Ecto neural progenitor cell (in vitro differentiated cells): ENCODE results near the gene TDRD7.

Experiments used
- DNase-seq: peaks from one replicate; pipeline ENCODE4 v3.0.0-alpha.2; 2018; ENCODE audit warnings: low spot score

TDRD7 gene

DNA sequence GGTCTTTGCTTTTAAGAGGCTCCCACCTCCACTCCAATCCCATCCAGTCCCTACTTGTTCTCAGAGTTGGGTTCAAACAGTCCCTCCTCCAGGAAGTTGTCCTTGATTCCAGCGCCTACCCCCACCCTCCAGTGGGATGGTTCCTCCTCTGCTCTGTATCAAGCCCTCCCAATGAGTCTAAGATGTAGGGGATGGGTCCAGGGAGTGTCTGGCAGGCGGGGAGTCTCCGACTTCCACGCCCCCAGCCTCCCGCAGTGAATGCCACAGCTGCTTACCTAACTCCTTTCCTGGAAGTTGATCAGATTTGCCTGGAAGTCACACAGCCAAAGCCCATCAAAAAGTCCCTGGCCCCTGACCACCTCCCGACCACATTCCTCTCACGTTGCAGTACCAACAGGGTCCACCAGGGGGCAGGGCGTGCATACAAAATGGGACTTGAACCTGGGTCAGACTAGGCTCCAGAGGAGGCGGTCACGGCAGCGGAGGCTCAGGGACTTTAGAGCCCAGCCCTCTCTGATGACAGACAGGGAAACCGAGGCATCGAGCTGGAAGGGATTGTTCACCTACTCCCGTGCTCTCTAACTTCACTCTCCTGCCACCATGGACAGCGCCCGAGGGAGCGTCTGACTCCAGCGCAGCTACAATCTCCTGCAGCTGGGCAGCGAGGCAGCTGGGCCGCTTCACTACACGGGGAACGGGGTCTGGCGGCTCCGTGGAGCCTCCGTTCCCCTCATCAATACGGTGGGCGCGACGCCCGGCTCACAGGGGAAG lies 25.0 kb upstream of the TDRD7 start:
- peak; percentile 91 for DNase-seq

GRCh38 chr9:97387504-97387886 lies 24.4 kb upstream of the TDRD7 start:
- no peak for DNase-seq

DNA sequence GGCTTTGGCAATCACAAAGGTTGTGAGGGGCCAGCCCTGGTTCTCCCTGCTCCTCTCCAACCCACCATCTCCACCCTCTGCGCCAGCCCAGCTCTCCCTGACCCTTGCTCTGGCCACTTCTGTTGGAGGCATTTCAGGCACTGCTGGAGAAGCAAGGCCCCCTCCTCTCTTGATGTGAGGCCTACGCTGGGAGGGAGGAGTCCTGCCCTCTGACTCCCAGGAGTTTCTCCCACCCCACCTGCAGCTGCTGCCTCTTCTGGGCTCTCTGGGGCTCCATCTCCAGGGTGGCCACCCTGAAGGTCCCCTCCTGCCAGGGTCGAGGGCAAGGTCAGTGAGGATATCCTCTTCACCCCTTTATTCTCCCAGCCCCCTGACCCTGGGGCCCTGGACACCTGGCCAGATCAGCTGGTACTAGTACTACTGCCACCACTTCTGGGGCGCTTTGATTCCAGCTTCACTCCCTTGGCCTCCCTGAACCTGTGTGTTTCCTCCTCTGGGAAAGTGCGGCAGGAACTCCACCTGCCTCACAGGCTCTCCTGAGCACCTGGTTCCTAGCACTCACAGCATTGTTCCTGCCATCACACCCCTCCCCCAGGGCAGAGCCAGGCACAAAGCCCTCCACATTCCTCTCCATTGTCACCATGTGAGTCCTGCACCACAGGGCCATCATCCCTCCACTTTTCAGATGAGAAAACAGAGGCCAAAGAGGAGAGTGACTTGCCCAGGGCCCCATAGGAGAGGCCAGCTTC lies 23.8 kb upstream of the TDRD7 start:
- DNase-seq, result no peak

- no peak for DNase-seq
Measured at GRCh38 chr9:97388721-97389238, 23.1 kb upstream of the TDRD7 start.

DNA sequence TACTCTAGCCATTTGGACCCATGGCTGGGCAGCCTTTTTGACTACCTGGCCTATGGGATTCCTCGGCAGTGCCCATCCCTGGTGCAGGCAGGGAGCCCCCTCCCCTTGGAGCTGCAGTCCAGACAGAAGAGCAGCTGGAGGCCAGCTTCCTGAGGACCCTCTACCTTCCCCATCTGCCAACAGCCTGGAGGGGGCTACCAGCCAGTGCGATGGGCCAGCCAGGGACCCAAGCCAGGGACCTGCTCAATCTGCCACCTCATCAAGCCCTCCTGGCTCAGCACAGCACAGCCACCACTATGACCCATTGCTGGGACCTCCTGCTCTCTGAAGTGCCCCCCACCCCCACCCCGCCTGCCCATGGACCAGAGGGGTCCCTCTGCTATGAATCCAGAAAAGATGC lies 22.6 kb upstream of the TDRD7 start:
- no peak for DNase-seq

- no peak for DNase-seq
Measured at GRCh38 chr9:97390791-97391406, 21.0 kb upstream of the TDRD7 start.

GRCh38 chr9:97394881-97395280 lies 17.0 kb upstream of the TDRD7 start:
- no peak for DNase-seq

DNA sequence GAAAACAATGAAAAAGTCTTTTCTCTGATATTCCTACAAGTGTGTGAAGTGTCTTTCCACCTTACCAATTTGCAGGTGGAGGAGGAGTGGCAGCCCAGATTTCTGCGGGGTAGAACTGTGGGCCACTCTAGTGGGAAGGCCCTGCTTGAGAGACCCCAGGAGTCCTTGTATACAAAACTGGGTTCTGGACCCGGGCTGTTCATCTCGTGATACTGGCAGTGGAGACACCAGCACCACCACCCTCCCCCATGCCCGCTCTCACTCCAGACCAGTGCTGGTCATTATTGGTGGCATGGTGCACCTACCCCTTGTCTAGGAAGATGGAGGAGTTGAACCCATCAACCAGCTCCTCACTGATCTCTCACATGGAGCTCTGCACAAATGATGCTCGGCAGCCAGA lies 16.2 kb upstream of the TDRD7 start:
- DNase-seq, result no peak

GRCh38 chr9:97396256-97396655 lies 15.6 kb upstream of the TDRD7 start:
- DNase-seq, result no peak

GRCh38 chr9:97397220-97397619 lies 14.7 kb upstream of the TDRD7 start:
- no peak for DNase-seq

GRCh38 chr9:97398999-97399758 lies 12.7 kb upstream of the TDRD7 start:
- DNase-seq, result peak; percentile 81

DNA sequence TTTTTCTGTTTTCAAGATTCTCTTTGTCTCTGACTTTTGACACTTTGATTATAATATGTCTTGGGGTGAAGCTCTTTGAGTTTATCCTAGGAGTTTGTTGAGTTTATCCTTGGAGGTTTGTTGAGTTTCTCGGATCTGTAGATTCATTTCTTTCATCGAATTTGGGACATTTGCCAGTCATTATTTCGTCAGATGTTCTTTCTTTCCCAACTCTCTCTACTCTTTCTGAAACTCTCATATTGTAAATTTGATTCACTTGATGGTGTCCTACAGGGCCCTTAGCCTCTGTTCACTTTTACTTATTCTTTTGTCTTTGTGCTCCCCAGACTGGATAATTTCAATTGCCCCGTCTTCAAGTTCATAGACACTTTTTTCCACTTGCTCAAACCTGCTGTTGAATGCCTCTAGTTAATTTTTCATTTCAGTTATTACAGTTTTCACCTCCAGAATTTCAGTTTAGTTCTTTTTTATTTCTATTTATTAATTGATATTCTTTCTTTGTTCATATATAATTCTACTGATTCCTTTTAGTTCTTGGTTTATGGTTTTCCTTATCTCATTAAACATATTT lies 8.1 kb upstream of the TDRD7 start:
- no peak for DNase-seq

DNA sequence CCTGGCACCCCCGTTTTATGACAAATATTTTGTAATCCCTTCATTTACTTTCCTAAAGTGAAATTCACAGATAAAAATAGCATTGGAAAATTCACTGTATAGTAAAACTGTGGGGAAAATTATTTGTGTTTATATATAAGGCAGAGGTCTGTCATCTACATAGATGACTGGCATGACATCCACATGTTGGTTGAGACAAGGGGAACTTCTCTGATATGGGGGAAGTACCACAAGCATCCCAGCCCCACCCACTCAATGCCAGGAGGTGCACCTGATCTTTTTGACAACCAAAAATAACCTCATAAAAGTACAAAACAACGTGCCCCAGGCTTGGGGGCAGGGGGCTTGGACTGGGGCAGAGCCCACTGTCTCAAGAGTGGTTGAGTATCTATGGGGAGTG lies 6.3 kb upstream of the TDRD7 start:
- DNase-seq, result no peak

DNA sequence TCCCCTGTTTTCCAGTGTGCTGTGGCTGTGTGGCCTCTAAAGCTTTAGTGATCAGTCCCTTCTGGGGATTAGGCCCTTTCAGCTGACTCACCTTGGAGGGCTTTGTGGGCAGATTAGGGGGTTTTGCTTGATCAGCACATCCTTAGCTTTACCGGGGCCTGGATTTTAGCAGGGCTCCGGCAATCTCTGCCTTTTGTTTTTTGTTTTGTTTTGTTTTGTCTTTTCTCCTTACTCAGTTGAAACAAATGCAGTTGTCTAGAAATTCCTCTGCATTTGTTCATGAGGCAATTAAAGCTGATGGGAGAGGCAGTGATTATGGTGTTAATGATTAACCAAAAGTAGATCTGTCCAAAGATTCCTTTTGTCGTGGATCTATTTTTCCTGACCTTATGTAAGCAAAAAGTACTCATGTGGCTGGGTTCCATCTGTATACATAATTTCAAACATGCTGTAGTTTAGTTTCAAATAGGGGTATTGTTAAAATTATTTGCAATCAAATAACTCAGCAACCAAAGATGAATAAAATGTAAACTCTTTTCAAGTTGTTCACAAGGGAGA lies 5.2 kb upstream of the TDRD7 start:
- DNase-seq, result peak; percentile 67

DNA sequence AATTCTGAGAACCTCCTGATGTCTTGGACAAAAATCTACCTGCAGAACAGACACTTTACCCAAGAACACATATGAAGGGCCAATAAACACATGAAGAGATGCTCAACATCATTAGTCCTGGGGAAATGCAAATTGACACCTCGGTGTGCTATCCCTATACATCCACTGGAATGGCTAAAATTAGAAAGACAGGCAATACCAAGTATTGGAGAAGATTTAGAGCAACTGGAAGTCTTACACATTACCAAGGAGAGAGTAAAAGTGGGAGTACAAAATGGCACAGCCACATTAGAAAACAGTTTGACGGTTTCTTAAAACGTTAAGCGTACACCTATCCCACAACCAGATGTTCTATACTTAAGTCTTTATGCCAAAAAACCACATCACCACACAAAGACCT lies 3.3 kb upstream of the TDRD7 start:
- DNase-seq, result no peak

GRCh38 chr9:97411440-97411788 lies 482 bp upstream of the TDRD7 start:
- no peak for DNase-seq

DNA sequence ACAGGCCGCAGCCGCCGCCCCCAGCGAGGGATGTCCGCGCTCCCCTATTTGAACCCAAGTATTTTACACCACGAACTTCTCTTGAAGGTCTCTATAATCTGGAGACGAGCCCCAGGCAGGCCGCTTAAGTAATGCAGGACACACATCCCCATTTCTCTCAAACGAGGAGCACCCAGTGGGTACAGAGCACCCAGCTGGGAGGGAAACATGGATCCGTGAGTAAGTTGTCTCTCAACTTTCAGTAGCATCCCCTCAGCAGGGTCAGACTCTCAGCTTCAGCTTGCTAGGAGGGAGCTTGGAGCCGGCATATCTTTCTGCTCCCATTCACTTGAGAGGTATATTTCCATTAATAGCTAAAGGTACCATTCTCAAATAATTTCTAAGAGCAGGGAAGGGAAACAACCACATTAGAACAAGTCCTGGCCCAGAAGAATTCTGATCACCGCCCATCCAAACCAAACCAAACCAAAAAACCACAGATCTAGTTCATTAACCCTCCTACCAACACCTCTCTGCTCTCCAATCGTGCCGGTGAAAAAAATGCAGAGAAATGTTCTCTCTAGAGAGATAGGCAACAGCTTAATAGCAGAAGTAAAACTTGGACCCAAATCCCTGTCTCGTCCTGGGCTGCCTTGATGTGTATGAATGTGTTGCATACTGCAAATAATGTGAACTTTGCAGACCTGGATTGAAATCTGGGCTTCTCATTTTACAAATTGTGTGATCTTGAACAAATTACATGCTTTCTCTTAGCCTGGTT lies 910 bp downstream of the TDRD7 start:
- DNase-seq, result no peak

GRCh38 chr9:97413462-97413861 lies 1.6 kb downstream of the TDRD7 start:
- DNase-seq, result no peak

GRCh38 chr9:97415146-97415545 lies 3.2 kb downstream of the TDRD7 start:
- no peak for DNase-seq

- no peak for DNase-seq
Measured at GRCh38 chr9:97418880-97419279, 7.0 kb downstream of the TDRD7 start.

DNA sequence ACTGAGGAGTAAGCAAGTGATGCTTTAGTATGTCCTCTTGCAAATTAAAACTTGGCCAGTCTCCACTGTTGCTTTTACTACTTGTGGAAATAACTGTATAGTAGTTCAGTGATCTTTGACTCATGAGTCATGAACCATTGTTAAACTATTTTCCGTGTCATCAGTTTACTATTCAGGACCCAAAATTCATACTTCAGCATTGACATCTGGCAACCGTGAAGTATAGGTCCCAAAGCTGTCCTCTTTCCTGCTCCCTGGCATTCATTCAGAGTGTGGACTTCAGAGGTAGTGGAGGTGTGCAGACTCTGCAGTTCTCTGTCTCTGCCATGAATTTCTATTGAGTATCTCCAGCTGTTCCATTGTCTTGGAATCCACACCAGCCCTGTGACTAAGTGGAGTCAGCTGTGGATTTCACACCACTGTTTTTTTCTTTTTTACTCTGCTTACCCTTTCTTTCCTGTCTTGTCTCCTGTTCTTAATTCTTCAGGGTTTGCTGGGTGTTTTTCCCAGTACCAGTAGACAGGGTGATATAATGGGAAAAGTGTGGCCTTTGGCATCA lies 7.5 kb downstream of the TDRD7 start:
- DNase-seq, result no peak
